Hippocampal formation (tissue), 2 donors: ENCODE measurements around the gene CTSZ.
"Not testable (repeated sequence)": the region's sequence is repeated elsewhere in the genome, so short reads cannot be mapped to it uniquely, and the experiment has no call there.

Experiments
- DNase-seq, 2 donors: peaks; one replicate each; lab custom pipeline; 2025; lab: John Stamatoyannopoulos, UW

CTSZ gene

DNA sequence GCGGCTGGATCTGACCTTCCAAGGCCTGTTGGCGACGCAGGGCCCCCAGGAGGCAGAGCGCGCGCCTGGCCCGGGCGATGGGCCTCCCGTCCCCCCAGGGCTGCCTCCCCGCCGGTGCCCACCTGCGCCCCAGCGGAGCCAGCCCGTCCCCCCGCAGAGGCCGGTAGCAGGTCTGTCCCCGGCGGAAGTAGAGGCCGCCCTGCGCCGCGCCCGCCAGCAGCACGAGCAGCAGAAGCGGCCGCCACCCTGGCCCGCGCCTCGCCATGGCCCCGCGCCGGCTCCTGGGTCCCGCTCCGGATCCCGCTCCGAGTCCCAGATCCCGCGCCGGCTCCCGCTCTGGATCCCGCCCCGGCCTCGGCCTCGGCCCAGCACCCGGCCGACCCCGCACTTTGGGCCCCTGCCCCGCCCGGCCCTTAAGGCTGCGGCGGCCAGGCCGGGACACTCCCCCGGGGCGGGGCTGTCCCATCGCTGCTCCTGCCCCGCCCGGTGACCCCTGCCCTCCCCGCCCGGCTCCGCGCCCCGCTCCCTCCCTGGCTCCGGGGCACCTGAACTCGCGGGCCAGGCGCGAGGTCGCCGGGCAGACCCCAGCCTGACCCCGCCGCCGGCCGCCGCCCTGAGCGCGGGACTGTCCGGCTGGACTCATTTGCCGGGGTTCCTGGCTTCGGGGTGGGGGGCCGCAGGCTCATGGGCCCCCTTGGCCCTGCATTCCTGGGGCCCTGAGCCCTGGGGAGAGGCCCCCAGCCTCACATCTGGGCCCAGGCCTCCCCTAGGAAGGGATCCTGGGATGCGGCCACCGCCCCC, at the start of gene CTSZ:
Gene CTSZ, minus strand, starts transcription at position 391 of the 801 bp plus-strand sequence. Its CDS starts 126 bp downstream, at position 265.
- peak in 1 of 2 donors; percentile 16 for DNase-seq

GRCh38 chr20:59055302-59055701, 48.2 kb upstream of the CTSZ start:
- no peak for DNase-seq

DNA sequence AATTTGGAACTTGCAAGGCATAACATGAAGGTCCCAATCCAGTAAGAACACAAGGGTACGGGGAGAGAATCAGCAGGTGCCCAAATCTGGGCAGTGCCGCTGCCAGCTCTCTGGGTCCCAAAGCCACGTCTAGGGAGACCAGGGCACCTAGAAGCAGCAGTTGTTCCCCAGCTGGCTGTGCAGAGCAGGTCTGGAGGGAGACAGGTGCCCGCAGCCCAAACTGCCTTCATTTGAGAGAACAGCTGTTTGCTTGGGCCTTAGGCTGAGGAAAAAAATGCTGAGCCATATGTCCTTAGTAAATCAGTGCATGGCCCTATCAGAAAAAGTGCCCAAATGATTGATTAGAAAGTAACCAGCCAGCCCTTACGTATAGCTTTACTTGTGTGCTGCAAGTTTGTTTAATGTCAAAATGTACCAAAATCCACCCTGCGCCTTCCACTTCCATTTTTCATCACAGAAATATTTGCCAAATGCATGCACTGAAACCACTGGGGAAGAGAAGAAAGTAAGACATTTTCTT, 44.7 kb upstream of the CTSZ start:
- DNase-seq = no peak

- no peak for DNase-seq
Observed at GRCh38 chr20:59050437-59050836, 43.4 kb upstream of the CTSZ start.

DNA sequence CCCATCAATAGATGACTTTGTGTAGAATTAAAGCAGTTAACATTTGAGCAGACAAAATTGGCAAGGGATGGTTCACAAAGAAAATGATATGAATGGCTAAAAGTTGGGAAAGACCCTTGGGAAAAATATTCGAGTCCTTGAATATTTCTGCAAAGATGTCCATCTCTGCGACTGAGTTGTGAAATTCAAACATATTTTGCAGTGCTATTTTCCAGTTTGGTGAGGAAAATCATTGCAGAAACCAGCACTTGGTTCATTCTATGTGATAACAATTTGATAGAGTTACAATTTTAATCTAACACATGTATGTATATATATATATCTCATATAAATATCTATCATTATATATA, 41.6 kb upstream of the CTSZ start:
- DNase-seq = no peak

DNA sequence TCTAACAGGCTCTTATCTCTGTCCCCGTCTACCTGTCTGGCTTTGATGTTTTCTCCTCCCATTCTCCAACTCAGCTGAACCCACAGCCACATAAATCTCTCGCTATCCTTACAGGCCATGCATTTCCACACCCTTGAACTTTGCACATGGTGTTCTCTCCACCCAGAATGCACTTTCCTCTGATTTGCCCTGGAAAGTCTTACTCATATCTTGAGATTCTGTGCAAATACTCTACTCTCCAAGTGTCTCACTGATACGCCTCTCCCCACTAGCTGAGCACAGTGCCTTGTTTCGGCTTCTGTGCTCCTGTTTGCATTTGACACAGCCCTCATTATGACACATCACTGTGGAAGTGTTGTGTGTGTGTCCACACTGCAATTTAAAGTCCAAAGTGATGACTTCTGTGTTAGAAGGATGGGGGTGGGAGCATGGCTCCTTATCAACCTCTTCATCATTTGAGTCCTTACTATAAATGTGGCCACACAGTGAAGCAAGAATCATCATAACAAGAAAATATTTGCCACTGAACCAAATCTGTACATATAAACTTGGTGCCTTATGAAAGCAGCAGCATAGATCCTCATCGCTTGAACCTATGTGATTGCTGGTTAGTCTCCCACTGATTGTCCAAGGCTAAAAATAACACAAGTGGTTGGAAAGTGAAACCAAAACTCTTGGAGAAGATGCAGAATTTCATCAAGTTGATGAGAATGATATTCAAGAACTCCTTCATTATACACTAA, 41.1 kb upstream of the CTSZ start:
- no peak for DNase-seq

DNA sequence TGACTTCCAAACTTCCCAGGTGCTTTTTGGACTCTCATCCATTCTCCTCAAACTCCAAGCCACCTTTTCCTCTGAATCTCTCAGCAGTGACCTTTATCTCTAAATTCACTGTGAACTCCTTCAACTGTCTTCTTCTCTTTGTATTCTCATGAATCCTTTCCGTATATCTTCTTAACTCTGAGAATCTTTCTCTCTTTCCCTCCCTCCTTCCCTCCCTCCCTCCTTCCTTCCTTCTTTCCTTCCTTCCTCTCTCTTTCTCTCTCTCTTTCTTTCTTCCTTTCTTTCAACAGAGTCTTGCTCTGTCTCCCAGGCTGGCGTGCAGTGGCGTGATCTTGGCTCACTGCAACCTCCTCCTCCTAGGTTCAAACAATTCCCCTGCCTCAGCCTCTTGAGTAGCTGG, 39.8 kb upstream of the CTSZ start:
- no peak for DNase-seq

- no peak for DNase-seq
Observed at GRCh38 chr20:59044796-59045195, 37.7 kb upstream of the CTSZ start.

GRCh38 chr20:59044295-59044694, 37.2 kb upstream of the CTSZ start:
- no peak for DNase-seq

DNA sequence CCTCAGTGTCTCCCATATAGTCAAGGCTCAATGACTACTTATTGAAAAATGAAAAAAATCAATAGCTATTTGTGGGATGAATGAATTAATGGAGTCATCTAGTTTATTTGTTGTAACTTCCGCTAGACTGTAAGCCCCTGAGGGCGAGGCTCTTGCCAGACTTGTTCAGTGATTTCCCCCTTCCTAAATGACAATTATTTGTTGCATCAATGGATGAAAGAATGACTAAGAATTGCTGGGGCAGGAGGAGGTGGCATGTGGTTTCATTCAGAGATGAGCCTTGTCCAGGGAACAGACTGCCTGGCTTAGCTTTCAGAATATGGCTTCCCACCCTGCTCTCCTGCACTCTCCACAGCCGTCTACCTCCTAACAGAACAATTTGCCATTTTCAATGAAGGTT, 36.6 kb upstream of the CTSZ start:
- DNase-seq = no peak

DNA sequence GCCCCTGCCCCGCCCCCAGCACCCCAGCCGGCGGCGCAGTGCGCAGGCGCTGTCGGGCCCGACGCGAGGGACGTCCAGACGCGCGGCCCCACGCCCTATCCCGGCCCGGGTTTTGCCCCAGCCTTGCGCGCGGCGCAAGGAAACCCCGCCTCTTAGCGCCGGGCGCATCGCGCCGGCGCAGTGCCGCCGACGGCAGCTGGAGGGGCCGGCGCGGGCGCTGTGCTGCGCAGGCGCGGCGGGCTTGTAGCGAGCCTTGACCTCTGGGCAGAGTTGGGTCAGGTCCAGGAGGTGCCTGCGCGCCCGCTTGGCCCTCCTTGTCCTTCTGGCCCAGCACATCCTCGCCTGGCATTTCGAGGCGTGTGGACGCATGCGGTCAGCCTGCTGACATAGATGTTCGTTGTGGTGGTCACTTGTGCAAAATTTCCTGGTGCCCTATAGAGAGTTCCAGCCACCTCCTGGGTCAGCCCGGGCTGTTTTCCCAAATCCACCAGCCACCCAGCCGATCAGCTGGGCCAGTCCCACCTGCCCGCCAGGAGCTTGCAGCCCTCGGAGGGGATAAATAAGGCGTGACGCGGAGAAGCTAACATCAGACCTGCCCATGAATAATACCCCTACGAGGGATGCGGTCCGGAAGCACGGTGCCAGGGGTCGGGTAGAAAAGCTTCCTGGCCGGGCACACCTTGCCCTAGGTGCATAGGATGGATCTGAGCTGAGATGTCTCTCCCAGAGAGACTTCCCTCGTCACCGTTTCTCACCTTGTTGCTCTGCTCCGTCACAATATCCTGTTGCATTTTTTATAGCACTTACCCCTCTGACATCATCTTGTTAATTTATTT, 36.0 kb upstream of the CTSZ start:
- DNase-seq = peak; percentile 75 to 86

- no peak for DNase-seq
Observed at GRCh38 chr20:59042151-59042795, 35.2 kb upstream of the CTSZ start, which contains the start of gene PRELID3B. Gene PRELID3B (minus strand): TSS chr20:59042786. CDS start chr20:59042730, 56 bp downstream.

DNA sequence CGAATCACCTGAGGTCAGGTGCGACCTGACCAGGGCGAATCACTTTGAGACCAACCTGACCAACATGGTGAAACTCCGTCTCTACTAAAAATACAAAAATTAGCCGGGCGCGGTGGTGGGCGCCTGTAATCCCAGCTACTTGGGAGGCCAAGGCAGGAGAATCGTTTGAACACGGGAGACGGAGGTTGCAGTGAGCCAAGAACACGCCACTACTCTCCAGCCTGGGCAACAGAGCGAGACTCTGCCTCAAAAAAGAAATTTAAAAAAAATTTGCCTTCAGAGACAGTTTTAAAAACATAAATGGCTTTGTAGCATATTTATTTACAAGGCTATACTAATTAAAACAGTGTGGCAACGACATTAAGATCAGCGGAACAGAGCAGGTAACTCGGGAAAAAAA, 34.4 kb upstream of the CTSZ start:
- not testable (repeated sequence) for DNase-seq

GRCh38 chr20:59040667-59041066, 33.6 kb upstream of the CTSZ start:
- DNase-seq = no peak

DNA sequence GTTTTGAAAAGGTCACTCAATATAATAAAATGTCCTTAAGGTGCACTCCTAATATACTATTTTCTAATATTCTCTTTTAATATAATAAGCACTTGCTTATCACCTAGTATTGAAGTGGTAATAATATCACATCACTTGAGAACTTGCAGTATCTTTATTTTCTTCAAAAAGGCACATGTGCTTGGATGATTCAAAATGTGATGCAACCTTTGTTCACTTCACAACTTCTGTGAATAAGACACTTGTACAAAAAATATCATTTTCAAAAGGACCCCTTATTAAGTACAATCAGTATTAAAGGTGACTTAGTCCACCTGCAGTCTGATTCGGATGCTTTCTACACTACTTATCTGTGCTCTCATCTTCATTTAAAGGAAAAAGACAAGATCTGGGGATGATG, 32.2 kb upstream of the CTSZ start:
- no peak for DNase-seq

- no peak for DNase-seq
Observed at GRCh38 chr20:59037386-59037785, 30.3 kb upstream of the CTSZ start.

- DNase-seq = no peak
Observed at GRCh38 chr20:59035381-59035780, 28.3 kb upstream of the CTSZ start.

- no peak for DNase-seq
Observed at GRCh38 chr20:59033616-59034165, 26.6 kb upstream of the CTSZ start.

- DNase-seq = no peak
Observed at GRCh38 chr20:59033093-59033492, 26.0 kb upstream of the CTSZ start.

DNA sequence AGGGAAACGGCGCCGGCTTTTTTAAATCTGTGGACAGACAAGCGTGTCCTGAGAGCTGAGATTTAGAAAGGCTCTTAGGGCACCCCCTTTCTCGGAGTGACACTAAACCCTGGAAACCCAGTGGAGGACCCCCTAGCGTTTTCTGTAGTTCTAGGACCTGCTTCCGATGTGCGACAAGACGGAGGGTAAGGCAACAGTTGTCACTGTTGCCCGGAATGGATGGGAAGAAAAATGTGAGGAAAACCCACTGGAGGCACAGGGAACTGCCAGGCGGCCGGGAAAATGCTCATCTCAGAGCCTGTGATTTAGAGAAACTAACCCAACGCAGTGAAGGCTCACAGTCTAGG, 25.6 kb upstream of the CTSZ start:
- no peak for DNase-seq

GRCh38 chr20:59032023-59032712, 25.1 kb upstream of the CTSZ start, which contains the start of gene ATP5F1E:
Gene ATP5F1E (minus strand): TSS chr20:59032335. CDS start chr20:59032251, 84 bp downstream.
- peak; percentile 95 to 97 for DNase-seq
